ENCODE measurements around the gene MSL2. TPM values are rescaled to one million over a fixed set of nuclear protein-coding genes. Genes with fewer than 3 reads are reported as not detected.
"Not testable (repeated sequence)": the region's sequence is repeated elsewhere in the genome, so short reads cannot be mapped to it uniquely, and the experiment has no call there.

The MSL2 gene
- total RNA-seq, 1 donor from 2014 or later, result 29.7 TPM

DNA sequence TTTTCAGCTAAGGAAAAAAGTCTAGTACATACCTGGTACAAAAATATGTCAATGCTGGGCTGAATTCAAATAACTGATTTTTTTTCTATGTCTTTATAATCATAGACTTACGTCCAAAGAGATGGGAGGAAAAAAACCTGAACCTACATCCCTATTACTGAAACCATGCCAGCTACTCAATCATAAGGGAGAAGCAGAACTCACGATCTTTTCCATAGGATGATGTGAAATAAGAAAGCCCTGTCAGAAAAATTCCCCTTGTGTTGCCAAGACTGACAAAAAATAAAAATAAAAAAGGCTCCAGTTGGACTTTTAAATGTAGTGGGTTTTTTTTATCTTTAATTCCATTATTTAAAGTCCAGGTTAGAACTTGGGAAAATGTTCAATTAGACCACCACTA is 3.3 kb downstream of the MSL2 start:
- no peak for DNase-seq (ENCODE audit: low spot score)

DNA sequence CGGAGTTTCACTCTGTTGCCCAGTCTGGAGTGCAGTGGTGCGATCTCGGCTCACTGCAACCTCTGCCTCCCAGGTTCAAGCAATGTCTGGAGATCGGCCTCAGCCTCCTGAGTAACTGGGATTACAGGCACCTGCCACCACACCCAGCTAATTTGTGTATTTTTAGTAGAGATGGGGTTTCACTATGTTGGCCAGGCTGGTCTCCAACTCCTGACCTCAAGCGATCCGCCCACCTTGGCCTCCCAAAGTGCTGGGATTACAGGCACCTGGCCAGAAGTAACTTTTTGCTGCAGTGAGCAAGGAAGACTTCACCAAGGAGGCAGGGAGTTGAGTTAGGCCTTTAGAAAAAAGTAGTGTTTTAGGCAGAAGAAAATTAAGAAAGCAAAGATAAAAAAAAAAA is 3.9 kb downstream of the MSL2 start:
- DNase-seq (ENCODE audit: low spot score), result not testable (repeated sequence)

DNA sequence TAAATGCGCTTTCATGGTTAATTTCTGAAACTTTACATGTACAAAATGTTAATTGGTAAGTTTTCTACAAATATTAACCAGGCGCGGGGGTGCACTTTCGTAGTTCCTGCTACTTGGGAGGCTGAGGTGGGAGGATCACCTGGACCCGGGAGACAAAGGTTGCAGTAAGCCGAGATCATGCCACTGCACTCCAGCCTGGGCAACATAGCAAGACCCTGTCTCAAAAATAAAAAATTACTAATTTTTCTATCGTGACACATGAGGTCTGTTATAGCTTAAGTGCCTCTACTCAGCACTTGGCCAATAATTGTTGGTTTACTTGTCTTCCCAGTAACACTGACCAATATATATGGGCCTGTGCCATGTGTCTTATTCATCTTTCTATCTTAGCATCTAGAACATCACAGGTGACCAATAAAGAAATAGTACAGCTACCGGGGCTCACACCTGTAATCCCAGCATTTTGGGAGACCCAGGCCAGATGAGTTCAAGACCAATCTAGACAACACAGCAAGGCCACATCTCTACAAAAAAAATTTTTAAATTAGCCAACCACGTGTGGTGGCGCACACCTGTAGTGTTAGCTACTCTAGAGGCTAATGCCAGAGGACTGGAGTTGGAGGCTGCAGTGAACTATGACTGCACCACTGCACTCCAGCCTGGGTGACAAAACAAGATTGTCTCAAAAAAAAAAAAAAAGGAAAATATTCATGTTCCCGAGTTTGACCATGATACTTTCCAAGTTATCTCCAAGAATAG is 6.1 kb downstream of the MSL2 start:
- no peak for DNase-seq (ENCODE audit: low spot score)

DNA sequence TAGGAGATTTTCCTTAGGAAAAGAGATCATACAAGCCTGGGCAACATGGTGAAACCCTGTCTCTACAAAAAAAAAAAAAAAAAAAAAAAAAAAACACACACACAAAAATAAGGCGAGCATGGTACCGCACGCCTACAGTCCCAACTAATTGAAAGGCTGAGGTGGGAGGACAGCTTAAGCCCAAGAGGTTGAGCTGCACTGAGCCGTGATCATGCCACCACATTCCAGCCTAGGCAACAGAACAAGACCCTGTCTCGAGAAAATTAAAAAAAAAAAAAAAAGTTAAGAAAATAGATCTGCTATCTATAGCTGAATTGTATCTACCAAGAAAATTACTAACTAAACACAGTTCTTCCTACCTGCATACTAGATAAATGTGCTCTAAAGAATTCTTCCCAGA is 7.1 kb downstream of the MSL2 start:
- DNase-seq (ENCODE audit: low spot score), result no peak

DNA sequence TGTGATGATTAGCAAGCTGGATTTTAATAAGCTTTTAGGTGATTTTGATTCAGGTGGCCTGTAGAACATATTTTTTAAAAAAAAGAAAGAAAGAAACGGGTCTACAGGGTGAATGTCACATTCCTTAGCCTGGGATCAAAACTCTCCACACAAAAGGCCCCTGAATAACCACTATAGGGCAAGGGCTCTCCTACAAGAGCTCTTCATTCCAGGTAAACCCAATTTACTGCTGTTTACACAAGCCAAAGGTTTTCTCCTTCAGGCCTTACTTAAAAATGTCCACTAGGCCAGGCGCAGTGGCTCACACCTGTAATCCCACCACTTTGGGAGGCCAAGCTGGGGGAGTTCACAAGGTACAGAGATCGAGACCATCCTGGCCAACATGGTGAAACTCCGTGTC is 8.3 kb downstream of the MSL2 start:
- DNase-seq (ENCODE audit: low spot score), result no peak

DNA sequence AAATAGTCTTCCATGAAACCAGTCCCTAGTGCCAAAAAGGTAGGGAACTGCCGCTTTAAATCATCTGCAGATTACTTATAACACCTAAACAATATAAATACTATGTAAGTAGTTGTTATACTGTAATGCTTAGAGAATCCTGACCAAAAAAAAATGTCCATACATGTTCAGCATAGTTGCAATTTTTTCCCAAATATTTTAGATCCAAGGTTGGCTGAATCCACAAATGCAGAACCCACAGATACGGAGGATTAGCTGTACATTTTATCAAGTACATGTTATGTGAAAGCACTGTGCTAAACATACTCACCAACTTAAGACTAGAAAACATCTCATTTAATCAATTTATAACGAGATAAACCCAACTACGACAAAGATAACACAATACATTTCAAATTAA is 9.3 kb downstream of the MSL2 start:
- DNase-seq (ENCODE audit: low spot score), result no peak

DNA sequence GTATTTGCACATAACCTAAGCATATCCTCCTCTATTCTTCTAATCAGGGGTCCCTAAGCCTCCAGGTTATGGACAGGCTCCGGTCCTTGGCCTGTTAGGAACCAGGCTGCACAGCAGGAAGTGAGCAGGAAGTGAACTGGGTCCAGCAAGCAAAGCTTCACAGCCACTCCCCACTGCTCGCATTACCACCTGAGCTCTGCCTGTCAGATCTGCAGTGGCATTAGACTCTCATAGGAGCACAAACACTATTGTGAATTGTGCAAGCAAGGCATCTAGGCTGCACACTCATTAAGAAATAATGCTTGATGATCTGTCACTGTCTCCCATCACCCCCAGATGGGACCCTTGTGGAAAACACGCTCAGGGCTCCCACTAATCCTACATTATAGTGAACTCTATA is 9.8 kb downstream of the MSL2 start:
- DNase-seq (ENCODE audit: low spot score), result peak; percentile 20

DNA sequence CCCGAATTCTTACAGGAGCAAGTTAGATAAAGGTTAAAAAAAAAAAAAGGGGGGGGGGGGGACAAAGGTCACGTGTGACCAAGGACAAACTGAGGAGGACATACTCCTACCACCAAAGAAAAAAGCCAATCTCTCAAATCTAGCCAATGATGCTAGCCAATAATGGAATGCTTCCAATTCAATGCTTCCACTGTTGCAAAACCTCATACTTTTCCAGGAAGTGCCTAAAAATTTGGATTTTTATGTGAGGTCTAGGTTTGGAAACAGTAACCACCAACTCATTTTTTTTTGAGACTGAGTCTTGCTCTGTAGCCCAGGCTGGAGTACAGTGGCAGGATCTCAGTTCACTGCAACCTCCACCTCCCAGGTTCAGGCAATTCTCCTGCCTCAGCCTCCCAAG is 11.4 kb downstream of the MSL2 start:
- no peak for DNase-seq (ENCODE audit: low spot score)

DNA sequence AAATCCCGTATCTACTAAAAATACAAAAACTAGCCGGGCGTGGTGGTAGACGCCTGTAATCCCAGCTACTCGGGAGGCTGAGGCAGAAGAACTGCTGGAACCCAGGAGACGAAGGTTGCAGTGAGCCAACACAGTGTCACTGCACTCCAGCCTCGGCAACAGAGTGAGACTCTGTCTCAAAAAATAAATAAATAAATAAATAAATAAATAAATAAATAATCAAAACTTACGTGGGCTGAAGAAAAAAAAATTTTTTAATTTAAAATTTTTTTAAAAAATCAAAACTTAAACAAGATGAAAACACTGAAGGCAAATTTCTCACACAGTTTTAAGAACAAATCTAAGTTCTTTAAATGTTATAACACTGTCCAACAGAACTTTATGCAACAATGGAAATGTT is 14.4 kb downstream of the MSL2 start:
- DNase-seq (ENCODE audit: low spot score), result no peak

DNA sequence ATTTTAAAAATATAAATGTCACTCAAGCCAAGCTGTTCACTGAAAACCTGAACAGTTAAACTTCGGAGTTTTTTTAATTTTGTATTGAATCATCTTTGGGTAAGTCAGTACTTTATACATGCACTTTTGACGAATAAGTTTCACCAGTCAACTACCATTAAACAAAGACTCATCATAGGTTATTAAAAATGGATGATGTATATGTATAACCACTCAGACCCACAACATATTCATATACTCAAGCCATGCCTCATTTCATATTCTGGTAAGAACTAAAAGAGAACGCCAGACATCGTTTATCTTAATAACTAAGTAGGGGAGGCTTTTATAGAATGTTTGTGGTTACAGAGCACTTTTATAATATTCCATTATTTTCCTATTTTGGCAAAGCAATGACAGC is 18.3 kb downstream of the MSL2 start:
- DNase-seq (ENCODE audit: low spot score), result no peak

DNA sequence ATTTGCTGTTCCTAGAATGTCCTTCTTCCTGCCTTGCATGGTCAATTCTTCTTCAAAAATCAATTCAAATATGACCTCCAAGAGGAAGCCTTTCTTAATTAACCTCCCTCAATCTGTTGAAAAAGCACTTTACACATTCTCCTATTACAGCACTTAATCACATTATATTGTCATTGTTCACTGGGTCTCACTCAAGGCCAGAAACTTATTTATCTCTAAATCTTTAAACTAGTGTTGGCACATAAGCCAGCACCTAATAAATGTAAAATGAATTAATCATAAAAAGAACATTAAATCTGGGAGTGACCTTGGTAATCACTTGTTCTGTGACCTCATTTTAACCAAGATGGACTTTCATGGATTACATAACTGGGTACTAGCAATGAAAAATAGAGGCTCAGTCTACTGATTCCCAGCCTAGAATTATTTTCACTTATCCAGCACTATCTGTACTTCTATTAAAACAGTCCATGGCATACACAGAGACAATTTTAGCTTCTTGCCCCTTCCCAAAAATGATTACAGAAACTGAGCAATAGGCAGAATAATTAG is 22.1 kb downstream of the MSL2 start:
- no peak for DNase-seq (ENCODE audit: low spot score)

DNA sequence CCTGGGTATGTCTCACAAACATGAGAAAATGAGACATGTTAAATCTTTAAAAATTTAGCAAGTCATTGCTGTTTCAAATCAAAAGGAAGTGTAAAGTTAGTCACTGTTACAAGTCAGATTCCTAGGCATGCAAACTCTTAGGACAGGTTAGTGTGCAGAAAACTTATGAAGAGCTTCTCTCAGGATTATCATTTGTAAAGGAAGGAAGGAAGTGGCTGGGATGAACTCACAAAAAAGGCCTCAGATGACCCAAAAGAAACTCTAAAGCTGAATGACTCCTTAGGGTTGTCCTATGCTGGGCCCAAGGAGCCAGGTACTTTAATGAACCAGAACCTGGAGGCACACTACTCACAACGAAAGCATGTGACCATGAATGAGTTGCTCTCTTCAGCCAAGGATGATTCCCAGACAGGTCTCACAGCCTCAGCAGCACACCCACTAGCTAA is 25.0 kb downstream of the MSL2 start:
- no peak for DNase-seq (ENCODE audit: low spot score)

DNA sequence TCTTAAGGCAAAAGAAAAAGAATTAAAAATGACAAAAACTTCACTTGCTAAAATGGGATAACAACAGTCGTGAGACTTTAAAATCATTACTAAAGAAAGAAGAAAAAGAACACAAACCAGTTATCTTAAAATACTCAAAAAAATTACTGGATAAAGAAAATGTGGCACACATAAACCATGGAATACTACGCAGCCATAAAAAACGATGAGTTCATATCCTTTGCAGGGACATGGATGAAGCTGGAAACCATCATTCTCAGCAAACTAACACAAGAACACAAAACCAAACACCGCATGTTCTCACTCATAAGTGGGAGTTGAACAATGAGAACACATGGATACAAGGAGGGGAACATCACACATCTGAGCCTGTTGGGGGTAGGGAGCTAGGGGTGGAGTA is 27.9 kb downstream of the MSL2 start:
- DNase-seq (ENCODE audit: low spot score), result not testable (repeated sequence)

DNA sequence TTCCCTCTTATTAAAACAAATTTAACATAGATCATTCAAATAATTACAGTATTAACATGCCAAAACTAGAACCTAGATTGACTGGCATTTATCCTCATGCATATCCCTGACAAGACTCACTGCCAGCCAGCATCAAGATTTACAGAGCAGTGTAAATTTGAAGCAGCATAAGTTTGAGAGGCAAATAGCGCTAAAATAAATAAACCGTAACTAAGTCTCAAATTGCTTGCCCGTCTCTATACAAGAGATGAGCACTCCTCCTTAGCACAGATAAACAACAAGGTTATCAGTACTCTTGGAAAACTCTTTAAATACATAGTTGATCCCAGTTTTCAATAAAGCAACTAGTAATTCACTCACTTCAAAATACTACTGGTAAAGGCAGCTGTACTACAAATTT is 29.6 kb downstream of the MSL2 start:
- no peak for DNase-seq (ENCODE audit: low spot score)

DNA sequence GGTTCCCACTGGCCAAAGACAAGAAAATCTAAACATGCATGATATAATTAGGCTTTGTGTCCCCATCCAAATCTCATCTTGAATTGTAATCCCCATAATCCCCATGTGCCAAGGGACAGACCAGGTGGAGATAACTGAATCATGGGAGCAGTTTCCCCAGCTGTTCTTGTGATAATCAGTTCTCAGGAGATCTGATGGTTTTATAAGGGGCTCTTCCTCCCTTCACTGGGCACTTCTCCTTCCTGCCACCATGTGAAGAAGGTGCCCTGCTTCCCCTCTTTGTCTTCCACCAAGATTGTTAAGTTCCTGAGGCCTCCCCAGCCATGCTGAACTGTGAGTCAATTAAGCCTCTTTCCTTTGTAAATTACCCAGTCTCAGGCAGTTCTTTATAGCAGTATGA is 32.5 kb downstream of the MSL2 start:
- DNase-seq (ENCODE audit: low spot score), result not testable (repeated sequence)

DNA sequence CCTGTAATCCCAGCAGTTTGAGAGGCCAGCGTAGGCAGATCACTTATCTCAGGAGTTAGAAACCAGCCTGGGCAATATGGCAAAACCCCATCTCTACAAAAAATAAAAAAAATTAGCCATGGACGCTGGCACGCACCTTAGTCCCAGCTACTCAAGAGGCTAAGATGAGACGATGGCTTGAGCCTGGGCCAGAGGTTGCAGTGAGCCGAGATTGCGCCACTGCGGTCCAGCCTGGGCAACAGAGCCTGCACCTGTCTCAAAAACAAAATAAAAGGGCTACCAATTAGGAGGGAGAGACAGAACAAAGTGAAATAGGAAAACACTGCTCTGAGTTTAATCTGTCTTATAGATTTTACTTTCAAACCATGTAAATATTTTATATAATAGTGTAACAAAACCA is 33.8 kb downstream of the MSL2 start:
- DNase-seq (ENCODE audit: low spot score), result no peak

DNA sequence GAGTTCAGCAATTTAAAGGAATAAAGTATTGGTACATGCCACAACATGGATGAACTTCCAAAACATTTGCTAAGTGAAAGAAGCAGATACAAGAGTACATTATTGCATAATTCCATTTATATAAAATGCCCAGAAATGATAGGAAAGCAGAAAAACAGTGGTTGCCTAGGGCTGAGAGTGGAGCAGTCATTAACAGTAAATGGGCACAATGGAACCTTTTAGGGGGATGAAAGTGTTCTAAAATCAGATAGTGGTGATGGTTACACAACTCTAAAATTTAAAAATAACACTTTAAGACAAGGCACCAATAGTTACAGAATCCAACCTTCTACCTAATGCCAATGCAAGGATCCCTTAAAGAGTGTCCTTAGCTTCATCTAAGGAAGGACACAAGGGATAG is 34.6 kb downstream of the MSL2 start:
- DNase-seq (ENCODE audit: low spot score), result no peak

DNA sequence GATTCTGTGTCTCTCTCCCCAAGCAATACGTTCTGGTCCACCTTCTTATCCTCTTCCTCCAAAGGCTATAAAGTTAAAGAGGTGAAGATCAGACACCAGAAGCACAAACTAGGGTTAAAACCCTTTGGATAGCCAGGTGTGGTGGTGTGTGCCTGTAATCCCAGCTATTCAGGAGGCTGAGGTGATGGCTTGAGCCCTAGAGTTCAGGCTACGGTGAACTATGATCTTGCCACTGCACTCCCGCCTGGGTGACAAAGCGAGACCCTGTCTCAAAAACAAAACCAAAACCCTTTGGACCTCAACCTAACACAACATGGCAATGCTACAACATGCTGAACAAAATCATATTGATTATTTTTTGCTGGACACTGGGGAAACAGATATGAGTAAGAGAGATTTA is 43.2 kb downstream of the MSL2 start:
- DNase-seq (ENCODE audit: low spot score), result no peak

DNA sequence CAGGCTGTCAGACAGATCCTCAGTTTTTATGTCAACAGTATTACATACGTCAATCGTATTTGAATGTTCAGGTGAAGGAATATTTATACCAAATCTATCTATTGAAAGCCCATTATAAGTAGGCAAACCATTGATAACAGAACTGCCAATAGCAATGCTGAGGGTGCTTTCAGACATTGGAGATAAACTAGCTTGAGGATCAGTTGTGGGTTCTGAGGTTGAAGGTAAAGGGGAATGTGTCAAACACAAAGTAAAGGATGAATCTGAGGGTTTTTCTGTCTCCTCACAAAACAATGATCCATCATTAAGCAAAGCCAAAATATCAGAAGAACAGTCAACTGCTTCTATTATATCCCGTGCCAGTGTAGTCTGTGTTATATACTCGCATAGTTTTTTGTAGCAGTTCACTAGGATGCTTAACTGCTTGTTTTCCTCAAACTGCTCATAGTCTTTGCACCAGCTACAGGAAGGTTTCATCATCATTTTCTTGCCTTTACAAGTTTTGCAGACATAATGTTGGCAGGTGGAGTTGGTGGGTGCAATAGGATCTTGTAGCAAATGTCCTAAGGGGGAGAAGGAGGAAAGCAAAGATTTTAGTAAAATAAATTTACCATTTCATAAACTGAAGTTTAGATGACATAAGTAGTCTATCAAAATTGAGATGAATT is 43.8 kb downstream of the MSL2 start:
- DNase-seq (ENCODE audit: low spot score), result no peak

DNA sequence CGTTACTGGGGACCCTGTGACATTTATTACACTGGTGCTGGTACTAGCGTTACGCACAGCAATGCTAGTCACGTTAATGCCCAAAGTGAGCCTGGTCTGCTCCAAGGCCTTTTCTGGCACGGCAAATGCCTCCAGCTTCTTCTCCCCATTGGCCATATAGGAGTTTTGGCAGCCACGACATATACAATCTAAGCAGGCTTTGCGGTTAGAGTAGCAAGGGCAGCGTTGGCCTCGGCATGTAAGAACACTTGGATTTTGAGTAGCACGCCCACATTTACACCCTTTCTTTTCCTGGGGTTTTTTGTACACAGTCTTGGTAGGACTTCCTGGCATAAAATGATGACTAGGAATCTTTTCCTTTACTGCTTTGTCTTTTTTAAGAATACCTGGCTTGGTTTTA is 44.9 kb downstream of the MSL2 start:
- DNase-seq (ENCODE audit: low spot score), result no peak

DNA sequence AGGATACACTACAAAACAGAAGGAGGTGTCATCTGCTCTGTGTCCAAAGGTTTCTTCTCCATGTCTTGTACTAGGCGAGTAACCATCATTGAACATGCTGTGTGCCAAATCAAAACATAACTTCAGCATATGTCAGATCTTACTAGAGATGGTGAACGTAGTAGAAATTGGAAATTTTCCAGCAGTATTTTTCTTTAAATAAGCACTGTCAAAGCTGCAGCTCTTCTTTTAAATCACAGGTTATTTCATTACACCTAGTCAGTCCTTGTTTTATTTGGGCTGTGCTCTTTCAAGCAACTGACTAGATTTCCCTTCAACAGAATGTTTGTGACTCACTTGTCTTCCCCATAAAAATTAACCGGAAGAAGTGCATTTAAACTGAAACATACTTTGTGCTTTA is 46.5 kb downstream of the MSL2 start:
- DNase-seq (ENCODE audit: low spot score), result no peak

DNA sequence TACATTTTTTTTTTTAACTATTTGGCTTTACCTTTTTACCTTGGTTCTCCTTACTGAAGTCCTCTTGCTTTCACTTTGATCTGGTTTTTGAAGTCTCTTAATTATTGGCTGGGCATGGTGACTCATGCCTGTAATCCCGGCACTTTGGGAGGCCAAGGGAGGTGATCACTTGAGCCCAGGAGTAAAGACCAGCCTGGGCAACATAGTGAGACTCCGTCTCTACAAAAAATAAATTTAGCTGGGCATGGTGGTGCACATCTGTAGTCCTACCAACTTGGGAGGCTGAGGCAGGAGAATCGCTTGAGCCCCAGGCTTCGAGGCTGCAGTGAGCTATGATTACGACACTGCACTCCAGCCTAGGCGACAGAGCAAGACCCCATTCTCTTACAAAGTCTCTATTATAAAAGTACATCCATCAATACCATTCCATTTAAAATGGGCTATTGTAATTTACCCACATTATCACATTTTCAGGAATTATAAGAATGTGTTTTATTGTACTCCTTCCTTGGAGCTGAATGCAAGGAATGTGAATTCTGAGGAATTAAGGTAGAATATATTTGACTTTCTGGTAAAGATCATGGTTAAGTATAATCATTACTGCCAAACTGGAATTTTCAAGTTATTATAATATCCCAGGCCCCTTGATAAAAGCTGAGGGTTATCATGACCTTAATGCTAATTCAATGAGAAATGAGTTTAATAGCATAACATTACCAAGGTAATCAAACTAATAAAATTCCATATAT is 49.0 kb downstream of the MSL2 start:
- DNase-seq (ENCODE audit: low spot score), result no peak

DNA sequence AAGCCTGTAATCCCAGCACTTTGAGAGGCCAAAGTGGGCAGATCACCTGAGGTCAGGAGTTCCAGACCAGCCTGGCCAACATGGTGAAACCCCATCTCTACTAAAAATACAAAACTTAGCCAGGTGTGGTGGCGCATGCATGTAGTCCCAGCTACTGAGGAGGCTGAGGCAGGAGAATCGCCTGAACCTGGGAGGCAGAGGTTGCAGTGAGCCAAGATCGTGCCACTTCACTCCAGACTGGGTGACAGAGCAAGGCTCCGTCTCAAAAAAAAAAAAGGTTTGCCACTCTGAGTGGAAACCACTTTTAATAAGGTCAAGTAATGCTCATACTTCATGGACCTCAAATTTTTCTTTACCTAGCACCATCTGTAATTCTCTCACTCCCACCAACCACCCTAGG is 51.7 kb downstream of the MSL2 start:
- not testable (repeated sequence) for DNase-seq (ENCODE audit: low spot score)
